Suprapubic skin (tissue), 4 donors: ENCODE results near the gene SNX9.

Experiments
- EP300 ChIP-seq: sonication (generic); formaldehyde crosslinking; IDR thresholded peaks from one replicate; pipeline ENCODE4 v1.6.1; 2017; ENCODE audit warnings: antibody characterized with exemption
- POLR2A ChIP-seq, 2 donors: fragments of 450-650 bp; IDR thresholded peaks; one replicate each; pipeline ENCODE4 v1.6.1; 2017; ENCODE audit warnings: antibody characterized with exemption in 2 of 2, mild to moderate bottlenecking in 2 of 2, moderate library complexity in 2 of 2
- POLR2AphosphoS5 ChIP-seq, 3 donors: sonication (generic); formaldehyde crosslinking; IDR thresholded peaks; one replicate each; pipeline ENCODE4 v1.6.1; 2017; ENCODE audit warnings: antibody characterized with exemption in 3 of 3
- TF ChIP-seq, protein P1 (sequence below), 2 donors: fragments of 200-600 bp in 1 of 2; fragments of 450-650 bp in 1 of 2; sonication (generic) in 1 of 2; IDR thresholded peaks; one replicate each; pipeline ENCODE4 v1.5.1; 2016 to 2019; ENCODE audit warnings: antibody characterized with exemption in 2 of 2, mild to moderate bottlenecking in 1 of 2, moderate library complexity in 1 of 2

DNA sequence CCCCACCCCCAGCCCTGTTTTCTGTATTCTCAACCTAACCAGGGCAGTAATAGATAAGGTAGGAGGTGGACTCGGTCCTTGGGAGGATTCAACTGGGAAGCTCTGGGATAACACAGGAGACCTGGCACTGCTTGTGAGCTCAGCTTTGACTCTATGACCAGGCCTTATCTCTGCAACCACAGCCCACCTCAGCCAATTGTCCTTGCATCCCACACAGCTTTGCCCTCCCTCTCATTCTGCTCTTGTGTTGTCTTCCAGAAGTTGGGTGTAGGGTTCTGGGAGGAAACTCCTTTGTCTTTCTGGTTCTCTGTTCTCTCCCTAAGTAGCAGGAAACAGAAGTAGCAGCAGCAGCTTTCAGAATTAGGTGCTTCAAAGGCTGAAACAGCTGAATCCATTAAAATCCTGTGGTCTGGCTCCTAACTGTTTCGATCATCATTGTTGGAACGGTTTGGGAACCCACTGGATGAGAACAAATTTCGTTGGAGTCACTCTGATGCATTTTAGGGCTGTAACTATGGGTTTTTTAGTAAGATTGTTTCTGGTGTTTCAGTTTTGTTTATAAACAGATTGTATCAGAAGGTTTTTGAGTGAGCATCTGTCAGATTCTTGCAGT is 32.4 kb upstream of the SNX9 start:
- TF ChIP-seq, protein P1, sequence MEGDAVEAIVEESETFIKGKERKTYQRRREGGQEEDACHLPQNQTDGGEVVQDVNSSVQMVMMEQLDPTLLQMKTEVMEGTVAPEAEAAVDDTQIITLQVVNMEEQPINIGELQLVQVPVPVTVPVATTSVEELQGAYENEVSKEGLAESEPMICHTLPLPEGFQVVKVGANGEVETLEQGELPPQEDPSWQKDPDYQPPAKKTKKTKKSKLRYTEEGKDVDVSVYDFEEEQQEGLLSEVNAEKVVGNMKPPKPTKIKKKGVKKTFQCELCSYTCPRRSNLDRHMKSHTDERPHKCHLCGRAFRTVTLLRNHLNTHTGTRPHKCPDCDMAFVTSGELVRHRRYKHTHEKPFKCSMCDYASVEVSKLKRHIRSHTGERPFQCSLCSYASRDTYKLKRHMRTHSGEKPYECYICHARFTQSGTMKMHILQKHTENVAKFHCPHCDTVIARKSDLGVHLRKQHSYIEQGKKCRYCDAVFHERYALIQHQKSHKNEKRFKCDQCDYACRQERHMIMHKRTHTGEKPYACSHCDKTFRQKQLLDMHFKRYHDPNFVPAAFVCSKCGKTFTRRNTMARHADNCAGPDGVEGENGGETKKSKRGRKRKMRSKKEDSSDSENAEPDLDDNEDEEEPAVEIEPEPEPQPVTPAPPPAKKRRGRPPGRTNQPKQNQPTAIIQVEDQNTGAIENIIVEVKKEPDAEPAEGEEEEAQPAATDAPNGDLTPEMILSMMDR (IDR thresholded peaks at IDR 0.05) = no peak
- TF ChIP-seq POLR2A (IDR thresholded peaks at IDR 0.05) (no peak), POLR2AphosphoS5 (IDR thresholded peaks at IDR 0.05) (no peak), EP300 (no peak)
